C4-2B (cell line): ENCODE measurements around the gene SUPT4H1.

ENCODE experiments used
- ZFX ChIP-seq: fragments of 450-650 bp; IDR thresholded peaks from 2 replicates; pipeline ENCODE4 v1.6.1; 2017
- TF ChIP-seq, protein P1 (sequence below): fragments of 450-650 bp; conservative IDR thresholded peaks from 2 replicates; pipeline ENCODE4 v1.5.1; 2017; ENCODE audit warnings: mild to moderate bottlenecking

- TF ChIP-seq, protein P1, sequence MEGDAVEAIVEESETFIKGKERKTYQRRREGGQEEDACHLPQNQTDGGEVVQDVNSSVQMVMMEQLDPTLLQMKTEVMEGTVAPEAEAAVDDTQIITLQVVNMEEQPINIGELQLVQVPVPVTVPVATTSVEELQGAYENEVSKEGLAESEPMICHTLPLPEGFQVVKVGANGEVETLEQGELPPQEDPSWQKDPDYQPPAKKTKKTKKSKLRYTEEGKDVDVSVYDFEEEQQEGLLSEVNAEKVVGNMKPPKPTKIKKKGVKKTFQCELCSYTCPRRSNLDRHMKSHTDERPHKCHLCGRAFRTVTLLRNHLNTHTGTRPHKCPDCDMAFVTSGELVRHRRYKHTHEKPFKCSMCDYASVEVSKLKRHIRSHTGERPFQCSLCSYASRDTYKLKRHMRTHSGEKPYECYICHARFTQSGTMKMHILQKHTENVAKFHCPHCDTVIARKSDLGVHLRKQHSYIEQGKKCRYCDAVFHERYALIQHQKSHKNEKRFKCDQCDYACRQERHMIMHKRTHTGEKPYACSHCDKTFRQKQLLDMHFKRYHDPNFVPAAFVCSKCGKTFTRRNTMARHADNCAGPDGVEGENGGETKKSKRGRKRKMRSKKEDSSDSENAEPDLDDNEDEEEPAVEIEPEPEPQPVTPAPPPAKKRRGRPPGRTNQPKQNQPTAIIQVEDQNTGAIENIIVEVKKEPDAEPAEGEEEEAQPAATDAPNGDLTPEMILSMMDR: no peak
- TF ChIP-seq ZFX: no peak
Observed at GRCh38 chr17:58386708-58387107, 34.7 kb upstream of the SUPT4H1 start.
